GM12878 (cell line): ENCODE results near the gene FIG4. TPM values are rescaled to one million over a fixed set of nuclear protein-coding genes. Genes with fewer than 3 reads are reported as not detected.

Source experiments
- ATAC-seq: fragments of 200-7000 bp; cut with Tn5 transposase; 3 replicates; pipeline ENCODE4 v1.9.1; 2020; ENCODE audit warnings: mild to moderate bottlenecking, moderate library complexity
- BruUV-seq: library from RNA; stranded (reverse); fragments of 400-500 nt; replicated peaks from 2 replicates; lab custom pipeline; 2021; lab: Mats Ljungman, UMichigan
- CTCF ChIA-PET: fragments of 300-600 bp; sonication (Branson Sonifier 250); formaldehyde crosslinking; extraction: SDS; loops from one replicate; lab custom pipeline; 2021; ENCODE audit warnings: inconsistent platforms; lab: Yijun Ruan, JAX
- POLR2A ChIA-PET: fragments of 350-600 bp; formaldehyde crosslinking; extraction: SDS; loops from one replicate; lab custom pipeline; 2021; ENCODE audit warnings: inconsistent platforms; lab: Charles Lee
- RAD21 ChIA-PET: fragments of 300-600 bp; sonication (Branson Sonifier 250); formaldehyde crosslinking; loops from one replicate; lab custom pipeline; 2023; ENCODE audit warnings: antibody characterized with exemption; ENCODE audit not compliant: unreplicated experiment; lab: Charles Lee
- SMC1A ChIA-PET: fragments of 300-600 bp; sonication (Branson Sonifier 250); formaldehyde crosslinking; loops from one replicate; lab custom pipeline; 2023; ENCODE audit not compliant: unreplicated experiment, uncharacterized antibody; lab: Charles Lee
- DNase-seq: peaks from one replicate; pipeline ENCODE4 v3.0.0-alpha.2; 2011; ENCODE audit warnings: low read depth, low spot score
- FAIRE-seq: peaks from 3 replicates; lab custom pipeline; 2011; peaks lifted over from hg19 to GRCh38; lab: Jason Lieb, UNC
- H2AFZ ChIP-seq: 2 replicates; pipeline ENCODE4 v1.6.0; 2011; ENCODE audit warnings: low read depth, low read length, control low read depth; ENCODE audit not compliant: control insufficient read depth
- H3K27ac ChIP-seq: 2 replicates; pipeline ENCODE4 v1.5.1; 2011; ENCODE audit warnings: control low read depth; ENCODE audit not compliant: control insufficient read depth, insufficient read depth
- H3K27me3 ChIP-seq, 2 experiments: replicated peaks in 1 of 2; 2 replicates each; pipeline versions ENCODE4 v1.6.0 to v1.6.1; 2011; ENCODE audit warnings: low read length in 1 of 2; ENCODE audit not compliant: control insufficient read depth in 2 of 2, insufficient read depth in 2 of 2
- H3K36me3 ChIP-seq, 2 experiments: 2 replicates each; pipeline ENCODE4 v1.5.1; 2011; ENCODE audit warnings: low read length in 1 of 2; ENCODE audit not compliant: control insufficient read depth in 2 of 2, insufficient read depth in 2 of 2
- H3K4me1 ChIP-seq: 2 replicates; pipeline ENCODE4 v1.6.1; 2011; ENCODE audit warnings: mild to moderate bottlenecking, low read length, moderate library complexity, mixed read lengths; ENCODE audit not compliant: control insufficient read depth, insufficient read depth
- H3K4me2 ChIP-seq: 2 replicates; pipeline ENCODE4 v1.6.0; 2011; ENCODE audit warnings: control low read depth; ENCODE audit not compliant: control insufficient read depth, insufficient read depth
- H3K4me3 ChIP-seq: fragments of 200-600 bp; sonication (generic); 2 replicates; pipeline ENCODE4 v1.5.1; 2016
- H3K79me2 ChIP-seq: 2 replicates; pipeline ENCODE4 v1.6.0; 2011; ENCODE audit warnings: low read length; ENCODE audit not compliant: control insufficient read depth, insufficient read depth
- H3K9ac ChIP-seq: 2 replicates; pipeline ENCODE4 v1.8.0; 2011; ENCODE audit warnings: low read length, control low read depth, mixed read lengths; ENCODE audit not compliant: control insufficient read depth, insufficient read depth
- H3K9me3 ChIP-seq: replicated peaks from 3 replicates; pipeline ENCODE4 v1.5.1; 2011; ENCODE audit warnings: mild to moderate bottlenecking, low read length; ENCODE audit not compliant: control insufficient read depth, insufficient read depth
- H4K20me1 ChIP-seq: 2 replicates; pipeline ENCODE4 v1.6.0; 2011; ENCODE audit not compliant: control insufficient read depth, insufficient read depth
- EP300 ChIP-seq, 2 experiments: fragments of 150-350 bp in 1 of 2; IDR thresholded peaks; 2 replicates each; pipeline ENCODE4 v1.6.1; 2011 to 2012; ENCODE audit warnings: low read depth in 2 of 2, low read length in 2 of 2, borderline replicate concordance in 1 of 2, improper control_type of control experiment in 1 of 2, inconsistent platforms in 1 of 2; ENCODE audit not compliant: control insufficient read depth in 1 of 2
- ETV6 ChIP-seq, 2 experiments: fragments of 450-650 bp in 1 of 2; IDR thresholded peaks in 1 of 2; conservative IDR thresholded peaks in 1 of 2; 2 replicates each; pipeline ENCODE4 v1.6.1; 2014; ENCODE audit warnings: antibody characterized with exemption in 1 of 2, borderline replicate concordance in 1 of 2, low read depth in 1 of 2, mild to moderate bottlenecking in 1 of 2, moderate library complexity in 1 of 2
- GABPA ChIP-seq: IDR thresholded peaks from 2 replicates; pipeline ENCODE4 v1.6.1; 2014; ENCODE audit warnings: antibody characterized with exemption, low read depth, mild to moderate bottlenecking, inconsistent platforms
- HDAC2 ChIP-seq: fragments of 200-600 bp; sonication (generic); IDR thresholded peaks from 2 replicates; pipeline ENCODE4 v1.6.1; 2017
- HSF1 ChIP-seq: fragments of 150-350 bp; IDR thresholded peaks from 2 replicates; pipeline ENCODE4 v1.6.1; 2014; ENCODE audit warnings: mild to moderate bottlenecking, low read depth, low read length
- IKZF2 ChIP-seq, 2 experiments: fragments of 450-650 bp; IDR thresholded peaks; 2 replicates each; pipeline ENCODE4 v1.6.1; 2017; ENCODE audit warnings: mild to moderate bottlenecking in 2 of 2, moderate library complexity in 2 of 2
- LARP7 ChIP-seq: fragments of 450-650 bp; IDR thresholded peaks from 2 replicates; pipeline ENCODE4 v1.6.1; 2017; ENCODE audit warnings: mild to moderate bottlenecking
- NFYA ChIP-seq: IDR thresholded peaks from 2 replicates; pipeline ENCODE4 v1.6.1; 2011; ENCODE audit warnings: low read depth, mild to moderate bottlenecking, low read length, improper control_type of control experiment, borderline replicate concordance
- RAD51 ChIP-seq: fragments of 450-650 bp; IDR thresholded peaks from 2 replicates; pipeline ENCODE4 v1.6.1; 2016; ENCODE audit warnings: moderate library complexity, mild to moderate bottlenecking, inconsistent platforms
- SIX5 ChIP-seq: IDR thresholded peaks from 2 replicates; pipeline ENCODE4 v1.6.1; 2011; ENCODE audit warnings: mild to moderate bottlenecking, low read depth, low read length, moderate library complexity; ENCODE audit not compliant: severe bottlenecking
- SPI1 ChIP-seq: IDR thresholded peaks from 2 replicates; pipeline ENCODE4 v1.6.1; 2011; ENCODE audit warnings: low read depth, mild to moderate bottlenecking, low read length, moderate library complexity, borderline replicate concordance; ENCODE audit not compliant: insufficient read depth
- TCF3 ChIP-seq: IDR thresholded peaks from 2 replicates; pipeline ENCODE4 v1.6.1; 2012; ENCODE audit warnings: low read depth, mild to moderate bottlenecking, low read length, borderline replicate concordance; ENCODE audit not compliant: insufficient read depth
- YBX1 ChIP-seq: fragments of 450-650 bp; IDR thresholded peaks from 2 replicates; pipeline ENCODE4 v1.6.1; 2016; ENCODE audit warnings: antibody characterized with exemption
- WGBS: methylation state at CpG from one replicate; pipeline ENCODE4 v1.1.6; 2016; ENCODE audit warnings: low lambda C conversion rate; ENCODE audit not compliant: insufficient replicate concordance, insufficient coverage; ENCODE audit errors: missing lambda C conversion rate; 5-methylcytosine and 5-hydroxymethylcytosine counted together
- in situ Hi-C: fragments of 300-500 bp; cut with MboI; formaldehyde crosslinking; loops from 9 replicates; pipeline ENCODE4 v1.14.3; 2018; ENCODE audit warnings: mixed read lengths
- intact Hi-C: fragments of 100-400 bp; cut with micrococcal nuclease; formaldehyde crosslinking; loops from one replicate; pipeline ENCODE4 v1.14.2; 2022; ENCODE audit not compliant: unreplicated experiment
- polyA plus RNA-seq, 11 experiments: library from polyadenylated mRNA; depleted of rRNA in 4 of 11; unstranded in 6 of 11; stranded (reverse) in 5 of 11; fragments of >200 nt; fragmentation: Nextera tagmentation in 4 of 11; fragmentation: Illumina TruSeq in 1 of 11; extraction: Ambion mirVana in 4 of 11; extraction: Trizol in 1 of 11; gene quantifications; 1 replicate in 1 of 11; 2 replicates in 10 of 11; pipeline versions ENCODE4 v1.2.1 to v1.2.3, GENCODE V29; 2011 to 2016; ENCODE audit warnings: inconsistent platforms in 2 of 11, missing spikeins in 2 of 11, low read depth in 1 of 11
- total RNA-seq, 4 experiments: library from RNA; depleted of rRNA in 3 of 4; stranded (reverse); fragments of >200 nt in 3 of 4; fragmentation: Illumina TruSeq in 1 of 4; extraction: Trizol in 1 of 4; gene quantifications; 2 replicates each; pipeline versions ENCODE4 v1.2.1 to v1.2.3, GENCODE V29; 2013 to 2021

Gene FIG4
- total and polyA plus RNA-seq, 10 of the 15 experiments (the other 5 are each of a cell fraction or from before 2014, with no cell fraction given), result 3.8 to 23.2 (median 11.8) TPM

DNA sequence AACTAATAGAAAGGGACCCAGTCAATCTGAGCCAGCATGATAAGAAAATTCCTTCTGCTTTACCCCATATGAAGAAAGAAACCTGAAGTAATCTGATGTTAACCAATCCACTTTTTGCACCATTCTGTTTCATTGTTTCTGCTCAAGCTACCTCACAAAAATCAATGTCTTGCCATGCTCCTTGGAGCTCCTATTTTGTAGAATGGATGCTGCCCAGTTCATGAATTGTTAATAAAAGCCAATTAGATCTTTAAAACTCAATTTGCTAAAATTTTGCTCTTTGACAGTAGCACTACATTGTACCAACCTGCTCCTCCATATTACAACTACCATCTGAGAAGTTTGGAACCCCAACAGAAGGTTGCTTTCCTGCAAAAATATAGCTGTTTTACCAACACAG is 170.8 kb downstream of the FIG4 start (continued):
- TF ChIP-seq HSF1, result no peak
- TF ChIP-seq RAD51, result no peak
- TF ChIP-seq SIX5, result no peak

- H3K27me3 ChIP-seq, result no peaks in the 10 kb centered on the region
- intact Hi-C loops, result no loop called here
- no peaks in the 10 kb centered on the region for H3K79me2 ChIP-seq
- in situ Hi-C loops, result no loop called here
- no peaks in the 10 kb centered on the region for H4K20me1 ChIP-seq
- ChIA-PET RAD21 (no interaction called here), SMC1A (interaction anchor here (1.7 kb wide), 1 partner anchor 121 kb away, joined by 3 read pairs; no protein-coding TSS in a partner anchor), CTCF (interaction anchor here (3.2 to 3.5 kb wide), 2 partner anchors 162 to 176 kb away, joined by 12 to 16 read pairs; no protein-coding TSS in a partner anchor), POLR2A (no interaction called here)
- TF ChIP-seq LARP7, result no peak
- no peak for TF ChIP-seq TCF3
- no peak for TF ChIP-seq SPI1
- no peak for TF ChIP-seq ETV6 (conservative IDR thresholded peaks at IDR 0.05 in 1 of 2, IDR thresholded peaks at IDR 0.05 in 1 of 2; ENCODE audit: borderline replicate concordance in 1 of 2, low read depth in 1 of 2)
- no peak for TF ChIP-seq IKZF2 (IDR thresholded peaks at IDR 0.05)
- TF ChIP-seq GABPA, result no peak
- no peak for TF ChIP-seq NFYA
- TF ChIP-seq HDAC2, result no peak
- TF ChIP-seq YBX1, result no peak
- TF ChIP-seq EP300 (IDR thresholded peaks at IDR 0.05; ENCODE audit: borderline replicate concordance in 1 of 2, control insufficient read depth in 1 of 2, low read depth in 2 of 2, low read length in 2 of 2), result no peak
- H3K36me3 ChIP-seq, result no peaks in the 10 kb centered on the region
- ATAC-seq (no peak), DNase-seq (no peak), FAIRE-seq (no peak)
- 29% methylated on average over 2 of the region's 2 CpGs for WGBS
- no peaks in the 10 kb centered on the region for H3K9me3 ChIP-seq
- H3K4me3 ChIP-seq, result no peak overlapping the region
- no peaks in the 10 kb centered on the region for H3K4me1 ChIP-seq
- no TSS peak for BruUV-seq
- H2AFZ ChIP-seq, result no peak overlapping the region
- no peak overlapping the region for H3K27ac ChIP-seq
- no peak overlapping the region for H3K9ac ChIP-seq
- H3K4me2 ChIP-seq, result no peak overlapping the region
These were observed 173.0 kb downstream of the FIG4 start for GRCh38 chr6:109864050-109864449.
